NCI-H1436 treated with DMSO at 0.1 percent for 48 hours (cell line): Measurements from ENCODE around the gene TATDN2.
"Not testable (repeated sequence)": the region's sequence is repeated elsewhere in the genome, so short reads cannot be mapped to it uniquely, and the experiment has no call there.

Experiments used
- DNase-seq: peaks from one replicate; lab custom pipeline; 2025; lab: John Stamatoyannopoulos, UW

TATDN2 gene

DNA sequence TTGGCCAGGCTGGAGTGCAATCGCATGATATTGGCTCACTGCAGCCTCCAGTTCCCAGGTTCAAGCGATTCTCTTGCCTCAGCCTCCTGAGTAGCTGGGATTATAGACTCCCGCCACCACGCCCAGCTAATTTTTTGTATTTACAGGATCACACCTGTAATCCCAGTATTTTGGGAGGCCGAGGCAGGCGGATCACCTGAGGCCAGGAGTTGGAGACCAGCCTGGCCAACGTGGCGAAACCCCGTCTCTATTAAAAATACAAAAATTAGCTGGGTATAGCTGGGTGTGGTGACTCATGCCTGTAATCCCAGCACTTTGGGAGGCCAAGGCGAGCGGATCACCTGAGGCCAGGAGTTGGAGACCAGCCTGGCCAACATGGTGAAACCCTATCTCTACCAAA, 24.2 kb downstream of the TATDN2 start:
- DNase-seq, result not testable (repeated sequence)

DNA sequence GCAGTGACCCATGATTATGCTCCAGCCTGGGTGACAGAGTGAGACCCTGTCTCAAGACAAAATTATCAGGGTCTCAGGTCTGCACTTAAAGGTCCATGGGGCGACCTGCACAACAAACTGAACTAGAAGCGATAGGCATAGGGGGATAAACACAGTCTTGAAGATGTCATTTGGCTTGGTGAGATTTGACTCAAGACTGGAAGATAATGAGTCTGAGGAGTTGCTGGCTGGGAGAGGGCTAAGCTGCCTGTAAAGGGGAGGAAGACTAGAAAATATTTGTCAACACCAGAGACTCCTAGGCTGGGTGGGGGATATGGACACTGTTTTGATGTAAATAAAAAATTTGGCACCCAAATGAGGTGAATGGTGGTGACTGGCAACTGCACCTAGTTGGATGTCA, 24.7 kb downstream of the TATDN2 start:
- no peak for DNase-seq

DNA sequence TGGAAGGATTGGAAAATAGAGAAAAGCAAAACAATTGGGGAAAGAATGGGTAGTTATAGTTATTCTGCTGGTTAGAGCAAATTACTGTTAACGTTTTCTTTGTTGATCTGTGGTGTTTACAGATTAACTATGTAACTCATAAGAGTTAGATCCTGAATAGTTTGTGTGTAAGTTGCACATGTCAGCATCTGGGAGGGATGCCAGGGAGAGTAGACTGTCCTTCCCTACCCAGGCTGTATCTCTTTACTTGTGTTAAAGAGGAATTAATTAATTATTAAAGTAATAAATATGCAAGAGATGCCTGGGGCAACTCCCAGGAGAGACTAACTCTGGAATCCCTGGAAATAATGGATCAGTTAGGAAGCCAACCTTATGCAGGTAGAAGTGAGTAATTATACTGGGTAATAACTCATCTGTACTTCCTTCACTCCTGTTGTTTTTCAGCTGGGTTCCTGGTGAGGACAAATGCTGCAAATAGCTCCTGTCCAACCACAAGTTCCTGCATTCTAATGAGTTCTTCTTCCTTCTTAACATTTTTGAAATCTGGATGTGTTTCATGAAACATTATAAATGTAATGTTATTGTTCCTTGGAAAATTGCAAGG, 25.5 kb downstream of the TATDN2 start:
- DNase-seq, result no peak

DNA sequence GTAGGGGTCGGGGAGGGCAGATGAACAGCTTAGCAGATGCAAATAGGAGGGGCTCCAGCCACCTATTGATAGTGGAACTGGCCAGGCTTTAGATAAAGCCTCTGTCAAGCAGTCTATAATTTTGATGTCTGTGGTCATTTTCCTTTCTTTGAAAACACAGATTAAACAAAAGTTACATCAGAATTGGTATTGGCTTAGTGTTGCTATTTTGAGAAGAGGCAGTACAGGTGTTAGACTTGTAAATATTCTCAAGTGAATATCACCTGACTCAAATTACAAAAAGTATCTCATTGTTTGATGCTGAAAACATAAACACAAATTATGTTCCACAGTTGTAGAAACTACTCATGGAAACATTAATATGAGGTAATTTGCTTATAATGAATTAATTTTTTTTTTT, 26.3 kb downstream of the TATDN2 start:
- DNase-seq, result no peak

DNA sequence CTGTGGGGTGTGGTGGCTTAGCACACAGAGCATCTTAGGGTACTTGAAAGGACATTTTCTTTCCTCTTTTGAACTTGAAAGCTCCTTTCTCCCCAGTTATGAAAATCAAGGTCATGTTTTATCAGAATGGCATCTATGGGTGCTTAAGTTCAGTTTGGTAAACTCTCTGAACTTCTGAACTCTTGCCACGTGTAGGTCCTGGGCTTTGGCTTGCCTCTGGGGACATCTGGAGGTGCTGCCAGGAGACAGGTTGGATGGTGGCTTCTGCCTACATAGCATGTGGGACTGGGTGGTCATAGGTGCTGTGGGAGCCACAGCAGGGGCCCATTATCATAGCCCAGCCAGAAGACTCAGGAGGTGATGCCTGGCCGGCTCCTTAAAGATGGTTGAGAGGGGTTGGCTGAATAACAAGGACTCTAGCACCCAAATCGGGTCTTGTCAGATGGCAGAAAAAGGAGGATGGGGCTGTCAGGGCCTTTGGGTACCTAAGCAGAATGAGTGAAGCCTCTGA, 28.9 kb downstream of the TATDN2 start:
- DNase-seq, result no peak

DNA sequence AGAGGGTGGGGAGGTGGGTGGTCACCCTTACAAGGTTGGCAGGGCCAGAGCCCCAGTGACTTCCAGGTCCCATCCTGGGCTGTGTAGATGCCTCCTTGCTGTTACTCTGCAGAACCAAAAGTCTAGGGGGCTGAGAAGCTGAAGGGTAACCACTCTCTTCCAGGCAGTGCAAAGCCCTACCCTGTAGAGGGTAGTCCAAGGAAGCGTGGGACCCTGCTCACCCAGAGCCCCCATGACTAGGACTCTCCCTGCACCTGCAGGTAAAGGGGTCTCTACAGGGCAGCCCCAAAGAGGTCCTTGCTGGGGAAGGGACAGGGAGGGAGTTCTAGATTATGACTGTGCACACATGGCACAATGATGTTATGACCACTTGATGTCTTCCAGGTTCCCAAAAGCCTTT, 30.2 kb downstream of the TATDN2 start:
- DNase-seq, result no peak

DNA sequence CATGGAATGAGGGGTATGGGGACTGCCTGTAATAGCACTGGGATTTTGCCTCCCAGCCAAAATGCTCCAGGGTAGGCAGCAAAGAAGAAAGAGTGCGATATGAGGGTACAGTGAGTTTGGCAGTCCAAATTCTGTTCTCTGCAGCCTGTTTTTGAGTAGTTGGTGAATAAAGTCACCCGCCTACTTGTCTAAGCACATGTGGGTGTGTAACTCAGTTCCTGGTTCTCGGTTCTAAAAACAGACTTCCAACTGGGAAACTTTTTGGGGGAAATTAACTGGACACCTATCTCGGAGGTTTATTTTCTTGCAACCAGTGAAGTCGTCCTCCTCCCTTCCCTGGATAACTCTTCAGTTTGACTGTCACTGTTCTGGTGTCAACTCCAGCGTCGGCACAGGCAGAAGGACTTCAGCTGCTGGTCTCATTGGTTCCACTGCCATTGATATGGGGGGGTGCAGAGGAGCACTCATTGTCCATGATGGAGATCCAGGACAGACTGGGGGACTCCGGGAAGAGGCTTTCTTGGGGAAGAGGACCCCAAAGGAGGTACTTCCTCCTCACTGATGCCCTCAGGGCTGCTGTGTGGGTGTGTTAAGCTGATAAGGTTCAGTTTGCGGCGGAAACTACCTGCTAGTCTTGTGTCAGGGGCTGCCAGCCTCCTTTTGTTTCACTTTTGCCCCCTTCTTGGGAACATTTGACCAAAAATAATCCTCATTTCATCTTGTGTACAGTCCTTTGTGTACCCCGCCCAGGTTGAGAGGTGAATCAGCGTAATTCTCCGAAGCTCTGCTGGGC, 31.3 kb downstream of the TATDN2 start:
- no peak for DNase-seq

DNA sequence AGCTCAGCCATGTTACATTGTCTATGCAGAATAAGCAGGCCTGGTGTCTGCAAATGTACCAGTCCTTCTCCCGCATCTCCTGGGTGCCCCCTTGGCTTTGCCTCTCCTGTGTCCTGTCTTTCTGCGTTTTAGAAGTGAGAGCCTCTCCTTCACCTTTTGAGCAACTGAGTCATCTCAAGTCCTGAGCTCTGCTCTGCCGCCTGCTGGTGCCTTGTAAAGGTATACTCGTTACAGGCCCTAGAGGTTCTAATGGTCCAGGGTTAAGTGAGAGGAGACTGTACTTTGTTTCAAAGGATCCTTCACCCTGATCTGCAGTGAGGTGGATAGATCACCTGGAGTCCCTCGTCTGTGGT, 31.9 kb downstream of the TATDN2 start:
- DNase-seq, result no peak

DNA sequence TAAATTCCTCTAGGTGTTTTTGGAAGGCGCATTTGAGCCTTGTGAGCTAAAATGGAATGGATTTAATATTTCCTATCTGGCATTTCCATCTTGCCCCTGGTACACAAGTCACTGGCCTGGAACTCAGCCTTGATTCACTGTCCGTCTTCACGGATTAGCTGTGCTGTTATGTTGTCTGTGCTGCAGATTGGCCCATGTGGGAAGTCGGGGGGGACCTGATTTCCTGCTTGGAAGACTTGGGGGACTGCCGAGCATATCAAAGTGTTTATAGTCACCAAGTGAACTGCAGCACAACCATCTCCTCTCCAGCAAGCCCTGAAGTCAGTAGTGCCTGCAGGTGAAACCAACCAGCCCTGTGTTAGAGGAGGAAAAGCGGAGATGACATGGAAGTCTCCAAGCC, 32.3 kb downstream of the TATDN2 start:
- no peak for DNase-seq

DNA sequence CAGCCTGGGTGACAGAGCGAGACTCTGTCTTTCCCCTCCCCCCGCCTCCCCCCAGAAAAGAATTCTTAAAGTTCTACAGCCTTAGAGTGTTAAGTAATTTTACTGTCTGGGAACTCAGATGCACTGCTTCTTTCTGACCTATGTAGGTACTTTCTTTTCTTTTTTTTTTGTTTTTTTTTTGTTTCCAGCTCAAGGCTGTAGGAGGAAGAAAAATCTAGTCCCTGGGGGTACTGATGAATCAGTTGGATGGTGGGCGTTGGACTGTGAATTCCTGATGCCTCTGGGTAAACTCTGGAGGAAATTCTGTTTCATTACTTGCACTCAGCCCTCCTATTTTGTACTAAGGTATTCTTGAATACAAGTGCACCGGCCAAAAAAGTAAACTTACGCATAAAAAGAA, 33.7 kb downstream of the TATDN2 start:
- DNase-seq, result no peak

DNA sequence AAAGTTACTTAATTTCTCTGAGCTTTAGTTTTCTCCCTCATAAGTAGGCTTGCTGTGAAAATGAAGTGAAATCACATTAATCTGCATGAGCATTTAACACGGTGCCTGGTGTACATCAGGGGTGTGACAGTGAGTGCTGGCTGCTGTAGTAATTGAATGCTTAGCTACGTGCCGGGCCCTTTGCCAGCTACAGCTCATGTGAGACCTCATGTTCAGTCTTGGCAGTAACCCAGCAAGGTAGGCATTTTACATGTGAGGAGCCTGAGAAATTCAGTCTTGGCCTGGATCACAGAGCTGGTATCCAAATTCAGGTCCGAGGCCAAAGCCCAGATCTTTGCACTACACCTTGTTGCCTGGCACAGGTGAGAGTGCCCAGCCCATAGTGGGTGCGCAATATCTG, 35.4 kb downstream of the TATDN2 start:
- DNase-seq, result no peak

DNA sequence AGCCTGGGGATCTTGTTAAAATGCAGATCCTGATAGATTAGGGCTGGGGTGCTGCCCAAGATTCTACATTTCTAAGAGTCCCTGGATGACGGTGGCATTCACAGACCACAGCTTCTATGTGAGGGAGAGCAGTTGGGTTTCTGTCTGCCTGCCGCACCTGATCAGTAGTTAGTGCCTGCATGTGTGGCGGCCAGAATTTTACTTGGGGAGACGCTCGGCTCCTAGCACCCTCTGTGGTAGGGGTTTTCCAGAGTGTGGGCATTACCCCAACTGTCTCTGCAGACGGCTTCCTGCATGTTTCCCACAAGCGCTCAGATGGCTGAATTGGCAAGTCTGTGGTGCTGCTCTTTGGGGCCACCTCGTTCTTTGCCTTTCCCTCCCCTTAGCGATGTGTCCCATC, 36.2 kb downstream of the TATDN2 start:
- no peak for DNase-seq

DNA sequence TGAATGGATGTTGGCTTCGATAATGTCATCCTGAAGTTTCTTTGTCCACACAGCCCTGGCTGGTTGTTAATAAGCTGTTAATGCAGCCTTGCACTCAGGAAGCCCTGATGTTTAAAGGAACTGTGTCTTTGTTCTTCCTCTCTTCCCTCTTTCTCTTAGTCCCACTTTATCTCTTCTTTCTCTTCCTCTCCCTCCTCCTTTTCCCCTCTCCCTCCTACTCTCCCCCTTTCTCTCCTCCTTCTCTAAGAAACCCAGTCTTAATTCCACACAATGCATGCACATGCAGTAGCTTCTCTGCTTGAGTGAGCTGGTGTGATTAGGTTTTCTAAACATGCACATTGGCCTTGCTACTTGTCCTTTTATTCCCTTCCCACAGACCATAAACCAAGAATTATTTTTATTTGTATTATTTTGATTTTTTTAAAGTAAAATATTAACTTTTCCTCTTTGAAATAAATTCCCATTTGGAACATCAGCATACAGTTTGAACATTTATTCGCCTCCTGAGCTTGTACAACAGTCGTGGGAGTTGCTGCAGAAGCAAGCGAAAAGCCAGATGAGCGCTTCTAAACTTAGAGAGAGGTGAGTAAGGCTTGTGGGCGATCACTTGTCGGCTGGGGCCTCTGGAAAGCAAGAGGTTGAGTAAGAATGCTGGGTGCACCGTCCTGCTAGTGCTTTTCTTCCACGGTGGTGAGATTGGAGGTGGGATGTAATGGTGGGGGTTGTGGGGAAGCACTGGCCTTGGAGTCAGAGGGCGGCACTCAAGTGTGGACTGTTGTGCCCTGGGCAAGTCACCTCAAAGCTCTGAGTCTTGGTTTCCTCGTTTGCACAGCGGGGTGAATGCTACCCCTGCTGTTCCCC, 37.2 kb downstream of the TATDN2 start:
- no peak for DNase-seq

DNA sequence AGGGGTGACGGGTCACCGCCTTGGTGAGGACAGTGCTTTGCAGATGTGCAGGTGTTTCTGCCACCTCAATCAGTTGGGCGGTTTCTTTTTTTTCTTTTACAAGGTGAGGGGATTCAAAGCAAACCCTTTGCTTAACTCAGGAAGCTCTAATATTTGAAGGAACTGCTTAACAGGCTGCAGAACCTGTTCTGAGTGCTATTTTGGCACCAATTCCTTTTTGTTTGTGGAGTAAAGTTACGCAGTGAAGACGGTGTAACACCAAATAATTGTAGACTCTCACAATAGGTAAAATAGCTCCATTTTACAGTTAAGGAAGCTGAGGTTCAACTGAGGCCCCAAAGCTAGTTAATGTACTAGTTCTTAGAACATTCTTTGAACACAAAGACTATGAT, 37.9 kb downstream of the TATDN2 start:
- DNase-seq, result no peak

DNA sequence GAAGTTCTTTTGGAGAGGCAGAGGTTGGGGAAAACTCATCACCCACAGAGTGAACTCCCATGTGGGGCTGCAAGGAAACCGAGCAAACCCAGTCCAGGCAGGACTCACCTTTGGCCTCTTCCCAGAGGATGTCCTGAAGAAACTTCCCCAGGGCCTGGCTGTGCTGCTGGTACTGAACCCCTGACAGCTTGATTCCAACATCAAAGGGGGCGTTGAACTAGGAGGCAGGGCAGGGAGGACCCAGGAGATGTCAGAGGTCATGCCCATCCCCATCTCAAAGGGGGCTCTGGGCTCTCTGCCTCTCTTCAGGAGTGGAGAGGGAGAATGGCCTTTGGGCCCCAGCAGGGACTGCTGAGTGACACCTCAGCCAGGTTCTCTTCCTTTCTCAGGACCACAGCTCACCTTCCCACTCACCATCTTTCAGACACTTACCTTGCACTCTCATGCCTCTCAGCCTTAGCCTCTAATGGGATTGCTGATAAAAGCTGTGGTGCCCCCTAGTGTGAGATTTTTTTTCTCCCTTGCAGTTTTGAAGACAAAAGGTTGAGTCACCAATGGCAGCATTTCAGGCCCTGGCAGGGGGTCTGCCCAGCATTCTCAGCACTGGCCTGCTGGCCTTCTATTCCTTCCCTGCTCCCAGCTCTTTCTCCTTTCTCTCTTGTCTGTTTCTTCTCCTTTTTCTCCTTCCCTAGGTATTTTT, 38.5 kb downstream of the TATDN2 start:
- no peak for DNase-seq

DNA sequence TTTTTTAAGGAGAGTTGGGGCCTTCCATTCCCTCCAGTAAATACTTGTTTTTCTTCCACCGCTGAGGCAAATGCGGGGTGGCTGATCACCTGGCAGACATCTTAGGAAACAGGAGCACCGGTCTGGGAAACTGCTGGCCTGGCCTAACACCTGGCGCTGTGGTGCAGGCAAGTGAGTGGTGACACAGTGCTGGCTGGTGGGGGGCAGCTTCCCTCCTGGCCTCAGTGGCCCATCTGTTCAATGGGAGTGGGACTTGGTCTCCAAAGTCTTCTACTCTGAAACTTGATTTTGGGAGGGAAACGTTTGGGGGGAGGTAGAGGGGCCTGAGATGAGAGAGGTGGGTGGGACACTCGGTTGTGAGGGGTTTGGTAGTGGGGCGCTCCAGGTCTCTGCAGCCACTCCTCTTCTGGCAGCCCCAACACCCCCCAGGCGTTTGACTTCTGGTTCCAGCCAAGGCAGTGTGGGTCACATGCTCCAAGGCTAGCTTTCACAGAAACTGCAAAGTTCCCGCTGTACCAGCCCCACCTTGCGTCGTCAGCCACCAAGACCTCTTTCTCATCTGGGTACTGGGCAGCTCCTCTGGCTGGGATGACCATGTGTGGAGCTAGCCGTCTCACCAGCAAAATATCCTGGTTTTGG, 39.8 kb downstream of the TATDN2 start:
- no peak for DNase-seq

DNA sequence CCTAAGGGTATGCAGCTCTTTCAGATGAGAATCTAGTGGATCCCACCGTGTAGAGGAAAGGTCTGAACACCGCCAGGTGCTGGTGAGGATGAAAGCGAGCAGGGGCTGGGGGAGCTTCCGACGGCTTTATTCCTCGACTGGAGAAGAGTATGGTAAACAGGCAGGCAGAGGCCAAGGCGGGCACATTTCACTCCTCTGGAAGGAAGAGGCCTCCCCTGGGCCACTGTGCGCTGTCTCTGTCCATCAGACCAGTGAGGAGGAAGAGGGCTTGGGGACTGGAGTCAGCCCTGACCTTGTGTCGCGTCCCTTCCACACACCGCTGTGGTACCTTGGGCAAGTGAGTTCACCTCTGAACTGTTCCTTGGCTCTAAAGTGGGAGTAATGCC, 40.3 kb downstream of the TATDN2 start:
- DNase-seq, result no peak

DNA sequence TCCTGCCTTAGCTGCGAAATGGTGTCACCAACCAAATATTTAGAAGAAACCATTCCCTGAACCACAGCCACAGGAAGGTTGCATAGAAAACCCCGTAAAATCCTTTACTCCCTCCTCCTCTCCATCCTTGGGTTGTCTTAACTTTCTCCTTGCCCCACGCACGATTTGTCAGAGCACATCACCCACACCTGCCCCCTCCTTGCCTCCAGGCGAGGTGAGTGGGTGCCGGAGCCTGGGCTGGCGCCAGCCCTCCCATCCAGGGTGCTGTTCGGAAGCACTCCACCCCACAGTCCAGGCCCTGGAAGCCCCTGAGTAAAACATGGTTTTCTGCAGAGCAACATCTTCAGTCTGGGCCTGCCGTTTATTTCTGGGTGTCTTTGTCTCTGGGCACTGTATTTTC, 40.8 kb downstream of the TATDN2 start:
- DNase-seq, result no peak

DNA sequence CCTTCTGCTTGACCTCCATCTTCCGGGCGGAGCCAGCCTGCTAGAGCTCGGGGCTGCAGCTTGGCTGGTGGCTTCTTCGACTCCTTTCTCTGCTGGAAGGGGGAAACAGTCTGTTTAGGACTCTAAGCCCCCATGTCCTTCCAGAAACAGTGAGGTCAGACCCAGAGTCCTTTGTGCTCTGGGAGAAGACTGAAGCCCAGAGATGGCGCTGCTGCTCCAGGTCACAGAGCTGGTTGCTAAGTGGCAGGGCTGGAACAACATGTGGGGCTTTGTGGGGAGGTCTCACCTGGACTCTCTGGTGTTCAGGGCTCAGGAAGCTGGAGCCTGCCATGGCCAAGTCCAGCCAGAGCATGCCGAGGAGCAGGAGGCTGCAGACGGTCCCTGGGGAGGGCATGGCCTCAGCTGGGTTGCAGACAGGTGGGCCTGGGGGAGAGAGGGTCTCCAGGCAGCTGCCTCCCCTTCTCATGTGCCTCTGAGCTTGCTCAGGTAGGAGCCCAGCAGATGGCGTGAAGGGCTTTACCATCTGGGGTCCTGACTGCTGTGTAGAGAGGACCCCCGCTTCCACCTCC, 41.6 kb downstream of the TATDN2 start:
- DNase-seq, result no peak

DNA sequence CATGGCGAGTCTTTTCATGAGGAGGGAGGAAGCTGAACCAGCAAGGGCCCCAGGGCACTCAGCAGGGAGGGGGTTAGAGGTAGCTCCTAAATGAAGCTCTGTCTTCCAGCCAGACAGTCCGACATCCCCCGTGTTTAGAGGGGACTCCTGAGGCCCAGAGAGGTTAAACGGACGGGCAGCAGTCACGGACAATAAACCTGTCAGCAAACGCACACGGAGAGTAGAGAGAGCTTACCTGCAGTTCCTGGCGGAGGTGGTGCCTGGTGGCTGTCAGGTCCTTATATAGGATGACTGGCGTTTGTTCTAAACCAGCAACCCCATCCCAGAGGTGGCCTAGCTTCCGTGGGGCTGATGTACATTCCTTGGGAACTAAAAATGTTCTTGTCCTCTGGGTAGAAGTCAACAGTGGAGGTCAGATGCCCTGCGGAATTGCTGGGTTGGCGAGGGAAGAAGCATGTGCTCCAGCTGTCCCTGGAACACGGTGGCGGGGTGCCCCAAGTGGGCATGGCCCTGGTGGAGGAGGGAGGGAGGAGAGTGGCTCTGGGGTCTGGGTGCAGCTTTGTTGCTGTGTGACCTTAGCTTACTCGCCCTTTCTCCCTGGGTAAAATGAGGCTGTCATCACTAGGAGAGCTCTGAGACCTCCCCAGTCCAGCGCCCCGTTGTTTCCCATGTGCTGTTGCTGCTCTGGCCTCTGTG, 42.4 kb downstream of the TATDN2 start:
- no peak for DNase-seq

DNA sequence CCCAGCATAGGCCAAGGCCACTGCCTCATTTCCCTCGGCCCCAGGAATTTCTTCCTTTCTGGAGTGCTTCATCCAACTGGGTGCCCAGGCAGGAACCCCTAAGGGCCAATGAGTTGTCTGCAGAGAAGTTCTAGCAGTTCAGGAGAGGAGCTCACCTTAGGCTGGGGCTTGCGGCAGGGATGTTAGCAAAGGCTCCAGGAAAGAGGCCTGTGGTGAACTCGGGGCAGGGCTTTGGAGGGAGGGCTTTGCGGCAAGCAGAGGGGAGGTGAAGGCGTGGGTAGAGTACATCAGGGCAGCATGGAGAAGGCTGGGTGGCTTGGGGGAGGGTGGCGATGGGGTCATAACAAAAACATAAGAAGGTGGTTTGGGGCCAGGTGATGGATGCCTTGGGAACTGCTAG, 43.4 kb downstream of the TATDN2 start:
- DNase-seq, result no peak
